NCI-H226 (cell line): Measurements from ENCODE around the gene BABAM1.
A peak's percentile ranks its signal among the peaks of the same experiment; 100 is the strongest.
"Not testable (repeated sequence)": the region's sequence is repeated elsewhere in the genome, so short reads cannot be mapped to it uniquely, and the experiment has no call there.

Experiments used
- DNase-seq: peaks from one replicate; pipeline ENCODE4 v3.0.0-alpha.2; 2015

Gene BABAM1

DNA sequence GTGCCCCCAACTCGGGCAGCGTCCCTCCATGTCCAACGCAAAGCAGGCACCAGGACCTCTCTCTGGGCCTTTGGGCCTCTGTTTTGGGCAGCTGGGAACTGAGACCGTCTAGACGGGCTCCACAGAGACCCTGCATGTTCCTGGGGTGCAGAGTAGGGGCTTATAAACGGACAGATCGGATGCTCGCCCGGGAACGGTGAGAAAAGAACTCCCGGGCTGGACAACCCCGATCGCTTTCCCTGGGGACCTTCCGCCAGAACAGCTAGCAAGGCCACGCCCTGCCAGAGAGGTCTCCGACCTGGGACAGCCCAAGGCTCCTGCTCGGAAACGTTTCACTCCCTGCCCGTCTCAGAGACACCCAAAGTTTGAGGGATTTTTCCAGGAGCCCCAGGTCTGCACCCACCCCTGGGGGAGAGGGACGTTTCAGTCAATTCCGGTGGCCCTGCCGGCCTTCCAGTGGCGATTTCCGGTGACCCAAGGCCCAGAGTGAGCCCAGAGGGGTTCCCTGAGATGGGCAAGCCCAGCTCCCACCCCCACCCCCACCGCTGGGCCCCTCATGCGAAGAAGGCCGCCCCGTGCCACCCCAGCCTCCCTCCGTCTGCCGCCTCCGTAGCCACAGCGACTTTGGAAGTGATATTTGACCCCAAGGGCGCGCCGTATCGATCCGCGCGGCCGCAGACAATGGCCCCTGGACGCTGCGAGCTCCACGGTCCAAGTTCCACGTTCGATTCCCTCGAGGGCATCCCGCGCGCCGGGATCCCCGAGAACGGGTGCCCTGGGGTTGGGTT, 23.2 kb upstream of the BABAM1 start:
- DNase-seq, result no peak

DNA sequence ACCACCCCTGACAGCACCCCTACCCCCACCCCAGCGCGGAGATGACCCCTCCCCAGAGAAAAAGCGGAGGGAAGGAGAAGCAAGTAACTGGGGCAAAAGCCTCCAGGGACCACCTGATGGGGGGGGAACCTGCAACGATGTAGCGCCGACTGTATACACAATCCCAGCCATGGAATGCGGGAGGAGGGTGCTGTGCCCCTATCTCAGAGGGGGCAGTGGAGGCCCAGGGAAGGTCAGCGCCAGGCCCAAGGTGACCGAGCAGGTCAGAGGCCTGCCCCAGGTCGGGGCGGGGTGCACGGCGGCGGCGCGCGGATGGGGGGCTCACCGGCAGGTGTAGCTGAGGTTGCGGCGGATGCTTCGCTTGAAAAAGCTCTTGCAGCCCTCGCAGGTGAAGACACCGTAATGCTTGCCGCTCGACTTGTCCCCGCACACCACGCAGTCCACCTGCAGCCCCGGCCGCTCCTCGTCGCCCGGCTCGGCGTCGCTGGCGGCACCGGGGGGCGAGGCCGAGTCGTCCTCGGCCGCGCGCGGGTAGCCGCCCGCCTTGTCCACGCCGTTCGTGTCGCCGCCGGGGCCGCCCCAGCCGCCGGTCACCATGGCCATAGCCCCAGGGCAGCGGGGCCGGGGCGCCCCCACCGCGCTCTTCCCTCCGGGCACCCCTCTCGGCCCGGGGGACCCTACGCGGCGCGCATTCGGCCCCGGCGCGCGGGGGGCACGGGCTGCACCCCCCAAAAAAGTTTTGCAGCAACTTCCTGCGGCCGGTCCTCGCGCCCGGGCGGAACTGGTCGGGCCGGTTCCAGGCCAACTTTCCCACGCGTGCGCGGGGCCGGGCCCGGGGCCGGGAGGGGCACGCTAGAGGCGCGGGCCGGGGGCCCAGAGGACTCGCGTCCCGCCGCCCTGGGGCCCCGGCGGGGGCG, 22.4 kb upstream of the BABAM1 start:
- DNase-seq, result no peak

DNA sequence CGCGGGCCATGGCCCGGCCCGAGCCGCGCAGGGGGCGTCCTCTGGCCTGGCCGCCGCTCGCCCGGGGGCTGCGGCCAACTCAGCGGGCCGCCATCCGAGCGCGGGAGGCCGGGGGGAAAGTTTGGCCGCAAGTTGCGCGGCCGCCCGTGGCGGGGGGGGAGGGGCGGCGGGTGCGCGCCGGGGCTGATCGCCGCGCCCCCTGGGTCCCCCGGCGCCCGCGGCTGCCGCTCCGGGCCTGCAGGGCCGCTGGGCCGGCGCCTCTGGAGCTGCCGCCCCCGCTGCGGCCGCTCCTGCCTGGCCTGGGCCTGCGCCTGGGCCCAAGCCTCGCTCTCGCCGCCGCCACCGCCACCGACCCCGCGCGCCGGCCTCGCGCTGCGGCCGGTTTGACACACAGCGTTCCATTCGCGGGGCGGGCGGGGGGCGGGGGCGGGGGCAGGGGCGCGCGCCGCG, 21.7 kb upstream of the BABAM1 start, which contains the start of gene NR2F6:
NR2F6 (minus strand) TSS at position 385 of the 450 bp plus-strand sequence. CDS start 699 bp downstream, outside the sequence.
- no peak for DNase-seq

DNA sequence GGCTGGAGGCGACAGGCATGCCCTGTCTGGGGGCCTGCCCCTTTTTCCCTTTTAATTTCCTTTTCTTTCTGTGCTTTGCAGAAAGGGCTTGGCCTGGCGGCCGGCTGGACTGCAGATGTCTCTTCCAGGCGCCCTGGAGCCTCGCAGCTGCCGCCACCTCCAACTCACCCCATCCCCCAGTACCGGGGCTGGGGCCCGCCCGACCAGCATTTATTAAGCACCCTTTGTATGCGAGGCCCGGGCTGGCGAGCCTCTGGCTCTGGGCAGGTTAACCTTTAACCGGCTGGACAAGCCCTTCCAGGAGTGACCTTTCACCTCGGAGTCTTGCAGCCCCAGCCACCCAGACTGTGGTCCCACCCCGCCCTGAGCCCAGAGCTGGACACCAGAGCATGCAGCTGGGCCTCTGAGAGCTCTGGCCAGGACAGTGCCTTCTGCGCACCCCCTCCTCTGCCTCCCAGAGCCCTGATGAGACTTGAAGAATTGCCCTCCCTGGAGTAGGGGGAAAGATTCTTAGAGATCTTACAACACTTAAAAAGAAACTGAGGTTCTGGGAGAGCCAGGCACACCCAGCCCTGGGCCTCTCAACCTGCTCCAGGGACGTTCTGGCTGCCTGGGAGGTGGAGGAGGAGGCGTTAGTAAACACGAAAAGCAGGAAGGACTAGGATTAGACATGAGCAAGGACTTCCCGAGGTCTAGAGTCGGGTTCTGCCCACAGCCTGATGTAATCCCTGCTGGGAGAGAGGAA, 20.4 kb upstream of the BABAM1 start:
- DNase-seq, result no peak

DNA sequence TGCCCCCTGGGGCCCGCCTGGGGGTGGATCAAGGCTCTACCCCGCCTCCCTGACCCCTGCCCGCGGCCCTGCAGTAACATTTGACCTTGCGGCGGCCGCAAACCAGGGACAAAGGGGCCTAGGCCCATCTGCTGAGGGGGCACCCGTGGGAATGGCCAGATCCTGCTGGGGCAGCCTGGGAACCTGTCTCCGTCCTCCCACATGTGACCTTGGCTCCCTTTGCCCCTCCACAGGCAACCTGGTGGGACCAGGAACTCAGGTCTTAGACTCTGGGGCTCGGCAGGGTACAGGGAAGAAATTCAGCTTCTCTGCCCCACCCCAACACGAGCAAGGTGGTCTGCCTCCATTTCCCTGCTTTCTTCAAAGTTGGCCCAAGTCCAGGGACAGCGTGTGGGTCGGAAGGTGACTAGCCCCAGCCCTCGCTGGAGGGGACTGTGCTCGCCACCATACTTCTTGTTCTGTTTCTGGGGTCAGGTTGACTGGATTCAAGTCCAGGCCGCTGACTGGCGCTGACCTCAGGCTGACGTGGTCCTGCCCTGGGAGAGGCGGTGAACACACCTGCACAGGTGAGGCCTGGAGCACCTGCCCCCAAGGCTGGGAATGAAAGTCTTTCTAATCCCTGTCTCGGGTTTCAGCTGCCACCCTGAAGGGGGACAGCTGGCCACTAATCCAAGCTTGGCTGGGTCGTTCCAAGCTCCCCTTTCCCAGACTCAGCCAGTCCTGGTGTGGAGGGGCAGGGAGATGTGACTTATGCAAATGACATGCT, 19.0 kb upstream of the BABAM1 start:
- no peak for DNase-seq

DNA sequence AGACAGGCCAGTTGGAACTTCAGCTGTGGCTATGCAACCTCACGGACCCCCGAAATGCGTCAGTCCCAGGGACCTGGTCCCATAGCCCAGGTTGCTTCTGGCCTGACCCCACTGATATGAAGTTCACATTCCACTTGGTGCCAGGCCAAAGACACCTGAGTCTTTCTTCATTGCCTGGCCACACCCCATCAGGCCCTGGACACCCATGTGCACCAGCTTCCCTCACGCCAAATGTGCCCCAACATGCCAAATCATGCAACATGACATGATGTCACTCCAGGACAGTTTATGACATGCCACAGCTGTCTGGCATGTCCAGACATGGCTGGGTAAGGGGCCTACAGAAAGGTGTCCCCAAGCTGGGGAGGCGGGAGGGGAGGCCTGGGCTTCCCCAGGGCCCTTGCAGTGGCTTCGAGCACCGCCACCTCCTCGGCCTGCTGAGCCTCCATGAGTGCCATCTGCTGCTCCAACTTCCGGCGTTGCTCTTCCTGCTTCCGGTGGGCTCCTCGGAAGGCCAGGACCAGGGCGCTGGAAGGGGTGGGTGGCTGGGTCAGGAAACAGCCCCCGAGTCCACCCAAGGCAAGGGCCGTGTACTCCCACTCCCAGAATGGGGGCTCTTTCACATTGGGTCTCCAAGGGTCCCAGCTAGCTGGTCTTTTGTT, 17.2 kb upstream of the BABAM1 start:
- no peak for DNase-seq

DNA sequence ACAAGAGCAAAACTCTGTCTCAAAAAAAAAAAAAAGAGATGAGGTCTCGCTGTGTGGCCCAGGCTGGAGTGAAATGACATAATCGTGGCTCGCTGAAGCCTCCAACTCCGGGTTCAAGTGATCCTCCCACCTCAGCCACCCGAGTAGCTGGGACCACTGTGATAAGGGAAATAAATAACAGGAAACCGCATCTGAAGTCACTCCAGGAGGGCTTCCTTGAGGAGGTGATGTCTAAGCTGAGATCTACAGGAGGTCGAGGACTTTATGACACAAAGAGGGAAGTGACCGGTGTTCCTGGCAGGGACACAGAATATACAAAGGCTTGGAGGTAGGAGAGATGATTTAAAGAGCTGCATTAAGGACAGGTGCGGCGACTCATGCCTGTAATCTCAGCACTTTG, 12.6 kb upstream of the BABAM1 start:
- no peak for DNase-seq

DNA sequence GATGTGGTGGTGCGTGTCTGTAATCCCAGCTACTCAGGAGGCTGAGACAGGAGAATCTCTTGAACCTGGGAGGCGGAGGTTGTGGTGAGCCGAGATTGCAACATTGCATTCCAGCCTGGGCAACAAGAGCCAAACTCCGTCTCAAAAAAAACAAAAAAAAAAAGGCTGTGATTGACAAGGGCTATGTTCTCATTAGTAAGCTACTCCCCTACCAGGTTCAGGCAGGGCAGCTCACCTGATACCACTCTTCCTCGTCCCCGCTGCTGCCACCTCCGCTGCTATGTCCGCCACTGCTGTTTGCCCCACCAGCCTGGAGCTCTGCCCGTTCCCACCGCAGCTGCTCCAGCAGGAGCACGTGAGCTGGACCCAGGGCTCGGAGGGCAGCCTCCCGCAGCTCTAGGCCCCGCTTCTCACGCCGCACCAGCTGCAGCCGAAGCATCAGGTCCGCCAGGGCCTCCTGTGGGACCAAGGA, 12.1 kb upstream of the BABAM1 start:
- peak; percentile 56 for DNase-seq

DNA sequence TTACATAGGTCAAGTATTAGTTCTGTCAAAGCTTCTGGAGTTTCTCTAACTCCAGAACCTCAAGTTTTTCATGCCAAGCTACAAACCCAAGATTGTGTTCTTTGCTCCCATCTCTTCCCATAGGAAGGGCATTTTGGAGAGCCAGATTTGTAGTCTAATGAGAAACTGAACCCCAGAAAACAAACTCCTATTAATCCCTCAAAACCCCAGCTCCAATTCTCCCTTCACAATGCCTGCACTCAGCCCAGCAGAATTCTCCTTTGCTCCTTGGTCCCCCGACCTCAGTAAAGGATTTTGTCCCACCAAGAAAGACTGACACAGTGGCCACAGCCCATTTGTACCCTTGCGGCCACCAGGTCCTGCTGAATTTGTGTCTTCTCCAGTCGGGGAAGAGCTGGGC, 11.1 kb upstream of the BABAM1 start:
- no peak for DNase-seq

DNA sequence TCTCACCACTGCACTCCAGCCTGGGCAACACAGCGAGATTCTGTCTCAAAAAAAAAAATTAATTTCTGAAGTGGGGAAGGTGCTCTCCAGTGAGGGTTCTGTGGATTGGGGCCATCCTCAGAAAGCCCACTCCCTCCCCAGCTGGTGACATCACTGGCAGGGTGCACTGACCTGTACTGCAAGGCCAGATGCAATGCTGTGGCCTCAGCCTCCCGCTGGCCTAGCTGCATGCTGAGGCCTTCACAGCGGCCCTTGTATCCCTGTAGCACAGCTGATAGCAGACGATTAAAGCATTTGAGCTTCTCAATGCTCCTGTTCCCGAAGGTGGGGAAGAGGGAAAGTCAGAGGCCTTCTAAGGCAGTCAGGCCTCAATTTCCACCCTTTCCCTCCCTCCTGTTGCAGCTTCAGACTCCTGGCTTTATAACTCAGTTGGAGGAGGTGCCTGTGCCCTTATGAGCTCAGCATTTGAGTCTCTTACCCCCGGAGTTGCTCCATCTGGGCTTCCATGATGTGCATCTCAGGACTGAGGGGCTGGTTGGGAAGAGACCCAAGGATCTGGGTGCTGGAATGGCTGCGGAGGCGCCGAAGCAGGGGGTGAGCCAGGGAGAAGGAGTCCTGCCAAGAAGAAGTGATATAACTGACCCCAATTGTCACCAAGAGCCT, 8.0 kb upstream of the BABAM1 start:
- DNase-seq, result no peak

DNA sequence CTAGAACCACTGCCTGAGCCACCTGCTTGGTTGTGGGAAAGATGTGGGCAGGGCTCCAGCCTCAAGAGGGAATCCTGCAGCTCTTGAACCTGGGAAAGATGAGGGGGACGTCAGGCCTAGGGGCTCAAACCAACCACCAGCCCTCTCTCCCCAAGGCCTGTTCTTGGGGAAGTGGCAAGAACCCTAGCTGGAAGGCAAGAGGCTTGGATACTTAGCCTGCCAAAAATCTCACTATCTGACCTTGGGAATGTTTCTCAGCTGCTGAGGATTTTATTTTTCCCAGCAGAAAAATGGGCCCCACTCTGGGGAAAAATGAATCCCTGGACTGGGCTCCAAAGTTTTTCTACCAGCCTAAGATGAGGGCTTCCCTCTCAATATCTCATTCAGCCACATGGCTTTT, 7.3 kb upstream of the BABAM1 start:
- no peak for DNase-seq

DNA sequence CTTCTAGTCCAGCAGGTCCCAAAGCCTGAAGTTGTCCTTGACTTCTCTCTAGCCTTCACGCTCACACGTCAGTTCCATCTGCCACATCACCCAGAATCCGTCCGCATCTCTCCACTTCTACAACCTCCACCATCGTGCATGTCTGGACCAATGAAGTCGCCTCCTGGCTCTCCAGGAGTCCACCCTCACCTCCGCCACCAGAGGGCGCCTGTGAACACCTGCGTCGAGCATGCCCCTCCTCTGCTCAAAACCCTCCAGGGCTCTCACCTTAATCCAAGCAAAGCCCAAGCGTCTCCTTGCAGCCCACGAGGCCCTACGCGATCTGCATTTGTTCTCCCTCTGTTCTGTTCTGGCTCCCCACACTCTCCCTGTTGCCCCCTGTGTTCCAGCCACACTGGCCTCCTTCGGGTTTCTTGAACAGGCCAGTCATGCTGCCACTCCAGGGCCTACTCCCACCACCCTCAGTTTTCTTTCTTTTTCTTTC, 6.4 kb upstream of the BABAM1 start:
- DNase-seq, result peak; percentile 75

DNA sequence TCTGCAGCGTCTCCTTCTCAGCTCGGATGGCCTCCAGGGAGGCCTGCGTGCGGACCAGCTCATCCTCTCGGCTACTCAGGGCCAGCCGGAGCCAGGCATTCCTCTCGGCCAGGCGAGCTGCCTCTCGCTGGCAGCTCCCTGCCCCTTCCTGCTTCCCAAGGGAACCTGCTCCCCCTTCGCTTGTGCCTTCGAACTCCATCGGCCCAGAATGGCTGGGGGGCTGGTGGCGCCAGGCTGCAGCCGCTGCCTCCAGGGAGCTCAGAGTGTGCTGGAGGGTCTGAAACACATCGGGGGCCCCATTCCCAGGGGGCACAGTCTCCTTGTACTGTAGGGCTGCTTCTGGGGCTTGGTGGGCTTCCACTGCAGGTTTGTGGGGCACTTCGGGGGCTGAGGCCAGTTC, 4.7 kb upstream of the BABAM1 start:
- no peak for DNase-seq

DNA sequence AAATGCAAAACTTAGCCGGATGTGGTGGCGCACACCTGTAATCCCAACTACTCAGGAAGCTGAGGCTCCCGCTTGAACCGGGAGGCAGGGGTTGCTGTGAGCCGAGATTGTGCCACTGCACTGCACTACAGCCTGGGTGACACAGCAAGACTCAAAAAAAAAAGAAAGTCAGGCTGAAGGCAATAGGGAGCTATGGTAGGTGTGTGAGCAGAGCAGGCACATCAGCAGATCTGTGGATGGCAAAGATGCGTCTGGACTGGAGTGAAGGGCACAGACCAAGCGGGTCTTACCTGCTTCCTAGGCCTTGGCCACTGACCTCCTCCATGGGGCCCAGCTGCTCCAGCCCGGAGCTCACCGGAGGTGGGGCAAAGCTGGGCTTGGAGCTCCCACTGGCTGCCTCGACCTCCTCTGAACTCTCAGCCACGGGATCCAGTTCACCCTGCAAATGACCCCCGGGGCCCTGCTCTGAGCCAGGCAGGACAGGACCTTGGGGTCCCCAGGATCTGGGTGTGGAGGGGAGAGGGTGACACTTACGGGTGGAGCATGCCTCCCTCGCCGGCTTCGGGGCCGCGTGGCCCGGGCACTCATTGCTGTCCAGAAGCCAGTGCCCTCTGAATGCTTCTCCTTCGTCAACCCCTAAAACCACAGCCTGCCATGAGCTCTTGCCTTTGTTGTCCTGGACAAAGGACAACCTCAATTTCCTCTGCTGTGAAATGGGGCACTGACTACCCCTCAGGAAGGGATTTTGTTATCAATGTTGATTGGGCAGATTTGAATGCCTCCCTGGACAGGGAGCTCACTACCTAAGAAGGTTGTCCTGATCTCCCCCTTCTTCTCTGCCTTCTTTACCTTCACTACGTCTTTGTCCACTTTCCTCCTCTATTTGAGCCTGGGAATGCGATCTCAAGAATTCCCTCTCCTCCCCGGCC, 3.3 kb upstream of the BABAM1 start:
- no peak for DNase-seq

DNA sequence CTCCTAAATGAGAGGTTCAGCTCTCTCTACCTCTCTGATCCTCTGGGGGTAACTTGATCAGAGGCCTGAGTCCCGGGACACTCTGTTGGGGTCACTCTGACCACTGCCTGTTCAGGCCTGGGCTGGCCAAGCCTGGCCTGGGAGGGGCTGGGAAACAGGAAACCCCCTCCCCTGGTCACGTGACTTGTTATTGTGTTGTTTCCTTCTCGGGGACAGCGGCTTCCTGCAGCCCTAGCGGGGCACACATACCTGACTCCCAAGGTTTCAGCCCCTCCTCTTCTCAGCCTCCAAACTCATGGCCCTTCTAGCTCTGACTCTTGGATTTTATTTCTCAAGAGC, 2.6 kb upstream of the BABAM1 start, which contains the start of gene USHBP1:
USHBP1 (minus strand) TSS at position 105 of the 339 bp plus-strand sequence. CDS start 446 bp downstream, outside the sequence.
- DNase-seq, result no peak

DNA sequence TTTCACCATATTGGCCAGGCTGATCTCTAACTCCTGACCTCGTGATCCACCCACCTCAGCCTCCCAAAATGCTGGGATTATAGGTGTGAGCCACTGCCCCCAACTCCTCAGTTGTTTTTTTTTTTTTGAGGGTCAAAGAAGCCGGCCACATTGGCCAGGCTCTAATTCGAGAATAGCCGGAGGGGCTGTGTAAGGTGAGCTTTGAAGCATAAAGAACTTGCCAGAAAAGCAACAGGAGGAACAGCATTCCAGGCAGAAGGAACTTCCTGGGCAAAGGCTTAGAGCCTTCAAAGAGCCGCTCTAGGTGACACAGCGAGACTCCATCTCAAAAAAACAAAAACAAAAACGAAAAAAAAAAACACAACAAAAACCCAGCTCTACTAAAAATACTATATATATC, 1.2 kb upstream of the BABAM1 start:
- no peak for DNase-seq

DNA sequence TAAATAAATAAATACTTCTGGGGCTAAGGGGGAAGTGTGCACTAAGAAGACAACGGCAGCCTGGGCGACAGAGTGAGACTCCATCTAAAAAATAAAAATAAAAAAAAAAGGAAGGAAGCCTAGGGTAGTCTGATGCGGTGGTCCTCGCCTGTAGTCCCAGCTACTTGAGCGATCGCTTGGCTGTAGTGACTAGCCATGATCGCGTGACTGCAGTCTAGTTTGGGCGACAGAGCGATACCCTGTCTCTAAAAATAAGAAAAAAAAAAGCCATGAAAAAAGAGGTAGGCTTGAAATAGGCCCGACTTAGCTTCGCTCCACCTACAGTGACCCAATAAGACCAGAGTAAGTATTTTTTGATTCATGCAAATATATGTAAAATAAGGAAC, 661 bp upstream of the BABAM1 start:
- no peak for DNase-seq

DNA sequence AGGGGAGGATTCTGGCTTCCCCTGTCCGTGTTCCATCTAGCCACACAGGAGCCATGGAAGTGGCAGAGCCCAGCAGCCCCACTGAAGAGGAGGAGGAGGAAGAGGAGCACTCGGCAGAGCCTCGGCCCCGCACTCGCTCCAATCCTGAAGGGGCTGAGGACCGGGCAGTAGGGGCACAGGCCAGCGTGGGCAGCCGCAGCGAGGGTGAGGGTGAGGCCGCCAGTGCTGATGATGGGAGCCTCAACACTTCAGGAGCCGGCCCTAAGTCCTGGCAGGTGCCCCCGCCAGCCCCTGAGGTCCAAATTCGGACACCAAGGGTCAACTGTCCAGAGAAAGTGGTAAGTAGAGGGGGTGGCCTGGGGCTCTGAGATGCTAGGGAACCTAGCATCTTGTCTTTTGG, 1.5 kb downstream of the BABAM1 start:
- DNase-seq, result no peak

DNA sequence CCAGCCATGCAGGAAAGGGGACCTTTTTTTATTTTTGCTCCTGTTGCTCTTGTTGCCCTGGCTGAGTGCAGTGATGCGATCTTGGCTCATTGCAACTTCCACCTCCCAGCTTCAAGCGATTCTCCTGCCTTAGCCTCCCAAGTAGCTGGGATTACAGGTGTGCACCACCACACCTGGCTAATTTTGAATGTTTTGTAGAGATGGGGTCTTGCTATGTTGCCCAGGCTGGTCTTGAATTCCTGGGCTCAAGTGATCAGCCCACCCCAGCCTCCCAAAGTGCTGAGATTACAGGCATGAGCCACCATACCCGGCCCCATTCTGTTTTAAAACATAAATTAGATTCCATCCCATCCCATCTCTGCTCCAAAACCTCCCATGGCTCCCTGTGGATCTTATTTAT, 7.6 kb downstream of the BABAM1 start:
- DNase-seq, result not testable (repeated sequence)
